ENCODE results near the gene EBPL. TPM values are rescaled to one million over a fixed set of nuclear protein-coding genes. Genes with fewer than 3 reads are reported as not detected.
A peak's percentile ranks its signal among the peaks of the same experiment; 100 is the strongest.

Gene EBPL
- total RNA-seq: 10 to 100 TPM; 17.0 to 56.4 (median 45.9) TPM

- H3K4me3 ChIP-seq: peak within 1 kb of the TSS; percentile 73 to 96 (median 79)
- peak within 1 kb of the TSS; percentile 77 to 89 (median 82) for H3K27ac ChIP-seq (replicated peaks in 1 of 4)
- intact Hi-C loops (cut with DNase I): loop anchor here (5.0 kb wide), 1 partner anchor 101 kb away; the partner anchor contains the start of gene KPNA3
- DNase-seq (ENCODE audit: extremely low spot score): peak; percentile 99
- peaks cover 14 to 21% (median 16%) of the 10 kb centered on the region in 4 donors for H3K4me1 ChIP-seq
- H3K9me3 ChIP-seq: no peaks in the 10 kb centered on the region
- H3K27me3 ChIP-seq: no peaks in the 10 kb centered on the region
- TF ChIP-seq POLR2AphosphoS5 (IDR thresholded peaks at IDR 0.05) (peak; percentile 73 to 82), EP300 (IDR thresholded peaks at IDR 0.05) (no peak), POLR2A (IDR thresholded peaks at IDR 0.05; ENCODE audit: low read depth) (no peak)
- WGBS: 0% methylated on average over 17 of the region's 67 CpGs
- H3K36me3 ChIP-seq: peaks cover 0 to 12% (median 9%) of the 10 kb centered on the region in 4 donors
Measured at GRCh38 chr13:49690995-49691784, at the start of gene EBPL. TSS of gene EBPL (minus strand) at chr13:49691486. CDS start at chr13:49691424, 62 bp downstream.

GRCh38 chr13:49740870-49741269 is 49.6 kb upstream of the EBPL start:
- H3K9me3 ChIP-seq: no peaks in the 10 kb centered on the region
- H3K36me3 ChIP-seq: peaks cover 8 to 26% (median 16%) of the 10 kb centered on the region in 4 donors
- H3K27me3 ChIP-seq: no peaks in the 10 kb centered on the region
- no peak overlapping the region for H3K4me3 ChIP-seq
- intact Hi-C loops (cut with DNase I): no loop called here
- H3K27ac ChIP-seq (replicated peaks in 1 of 4): no peak overlapping the region
- DNase-seq (ENCODE audit: extremely low spot score): no peak
- H3K4me1 ChIP-seq: no peaks in the 10 kb centered on the region
- TF ChIP-seq POLR2A (IDR thresholded peaks at IDR 0.05; ENCODE audit: low read depth): no peak
- TF ChIP-seq CTCF (IDR thresholded peaks at IDR 0.05): no peak
- no peak for TF ChIP-seq EP300 (IDR thresholded peaks at IDR 0.05)
- no peak for TF ChIP-seq POLR2AphosphoS5 (IDR thresholded peaks at IDR 0.05)
- 86% methylated on average over 2 of the region's 2 CpGs for WGBS

- H3K27ac ChIP-seq (replicated peaks in 1 of 4): no peak overlapping the region
- no peaks in the 10 kb centered on the region for H3K4me1 ChIP-seq
- H3K27me3 ChIP-seq: no peaks in the 10 kb centered on the region
- no peaks in the 10 kb centered on the region for H3K9me3 ChIP-seq
- DNase-seq (ENCODE audit: extremely low spot score): no peak
- H3K36me3 ChIP-seq: peaks cover 0 to 17% (median 5%) of the 10 kb centered on the region in 4 donors
- intact Hi-C loops (cut with DNase I): no loop called here
- WGBS: 91% methylated on average over 5 of the region's 5 CpGs
- H3K4me3 ChIP-seq: no peak overlapping the region
- TF ChIP-seq CTCF (IDR thresholded peaks at IDR 0.05) (no peak), EP300 (IDR thresholded peaks at IDR 0.05) (no peak), POLR2AphosphoS5 (IDR thresholded peaks at IDR 0.05) (no peak), POLR2A (IDR thresholded peaks at IDR 0.05; ENCODE audit: low read depth) (no peak)
Measured at GRCh38 chr13:49739498-49740187, 48.4 kb upstream of the EBPL start.

- no peak for DNase-seq (ENCODE audit: extremely low spot score)
- TF ChIP-seq POLR2A (IDR thresholded peaks at IDR 0.05; ENCODE audit: low read depth) (no peak), POLR2AphosphoS5 (IDR thresholded peaks at IDR 0.05) (no peak), CTCF (IDR thresholded peaks at IDR 0.05) (no peak), EP300 (IDR thresholded peaks at IDR 0.05) (no peak)
- Histone ChIP-seq H3K9me3 (no peaks in the 10 kb centered on the region), H3K4me1 (no peaks in the 10 kb centered on the region), H3K27me3 (no peaks in the 10 kb centered on the region), H3K27ac (replicated peaks in 1 of 4) (no peak overlapping the region), H3K36me3 (peaks cover 0 to 32% (median 16%) of the 10 kb centered on the region in 4 donors), H3K4me3 (no peak overlapping the region)
- intact Hi-C loops (cut with DNase I): no loop called here
- 90% methylated on average over 12 of the region's 12 CpGs for WGBS
Measured at GRCh38 chr13:49733181-49733951, 42.1 kb upstream of the EBPL start.
